A549 (cell line): ENCODE measurements around the gene COL5A2. TPM values are rescaled to one million over a fixed set of nuclear protein-coding genes. Genes with fewer than 3 reads are reported as not detected.

ENCODE experiments used
- ATAC-seq, 2 experiments: fragments of 200-7000 bp in 1 of 2; fragments of >200 bp in 1 of 2; cut with Nextera tagmentation in 1 of 2; cut with Tn5 transposase in 1 of 2; 3 replicates each; pipeline versions ENCODE4 v1.8.0 to v1.9.1; 2018 to 2020; ENCODE audit warnings: mild to moderate bottlenecking in 1 of 2, moderate library complexity in 1 of 2
- CTCF ChIA-PET: fragments of 300-600 bp; sonication (Branson Sonifier 250); formaldehyde crosslinking; extraction: SDS; loops from one replicate; lab custom pipeline; 2021; ENCODE audit warnings: antibody characterized with exemption, inconsistent platforms; lab: Yijun Ruan, JAX
- POLR2A ChIA-PET: fragments of 350-600 bp; formaldehyde crosslinking; extraction: SDS; loops from one replicate; lab custom pipeline; 2021; ENCODE audit warnings: antibody characterized with exemption, inconsistent platforms; lab: Yijun Ruan, JAX
- DNase-seq, 2 experiments: peaks; one replicate each; pipeline versions ENCODE4 v3.0.0 to v3.0.0-alpha.2; 2011 to 2016; ENCODE audit warnings: low read depth in 1 of 2, low spot score in 1 of 2
- FAIRE-seq: peaks from 2 replicates; lab custom pipeline; 2011; peaks lifted over from hg19 to GRCh38; lab: Jason Lieb, UNC
- H3K27ac ChIP-seq, 2 experiments: fragments of >200 bp; sonication (Bioruptor Twin); formaldehyde crosslinking; 3 replicates each; pipeline ENCODE4 v1.5.1; 2016 to 2017
- H3K4me1 ChIP-seq: fragments of >200 bp; sonication (Bioruptor Twin); formaldehyde crosslinking; 3 replicates; pipeline ENCODE4 v1.6.1; 2016
- H3K4me2 ChIP-seq: fragments of >200 bp; sonication (Bioruptor Twin); formaldehyde crosslinking; 3 replicates; pipeline ENCODE4 v1.6.1; 2016
- H3K4me3 ChIP-seq: fragments of >200 bp; sonication (Bioruptor Twin); formaldehyde crosslinking; 3 replicates; pipeline ENCODE4 v1.5.1; 2016
- H3K9me3 ChIP-seq: fragments of >200 bp; sonication (Bioruptor Twin); formaldehyde crosslinking; 3 replicates; pipeline ENCODE4 v1.6.1; 2016
- ATOH8 ChIP-seq: fragments of 250-450 bp; sonication (Bioruptor Pico); IDR thresholded peaks from 2 replicates; pipeline ENCODE4 v1.5.0; 2020; ENCODE audit warnings: low read depth, mild to moderate bottlenecking, moderate library complexity
- CBX2 ChIP-seq: fragments of 200-600 bp; sonication (generic); IDR thresholded peaks from 2 replicates; pipeline ENCODE4 v1.6.1; 2016; ENCODE audit warnings: low read depth, mild to moderate bottlenecking, borderline replicate concordance
- CEBPB ChIP-seq, 2 experiments: fragments of >200 bp in 1 of 2; sonication (Bioruptor Twin) in 1 of 2; formaldehyde crosslinking in 1 of 2; IDR thresholded peaks; 2 replicates each; pipeline ENCODE4 v1.6.1; 2012 to 2016
- CTCF ChIP-seq: fragments of >200 bp; sonication (Bioruptor Twin); formaldehyde crosslinking; IDR thresholded peaks from 3 replicates; pipeline ENCODE4 v1.5.1; 2016
- E2F6 ChIP-seq: IDR thresholded peaks from 2 replicates; pipeline ENCODE4 v1.6.1; 2012; ENCODE audit warnings: low read depth, borderline replicate concordance
- EHF ChIP-seq: fragments of 250-450 bp; sonication (Bioruptor Pico); IDR thresholded peaks from 2 replicates; pipeline ENCODE4 v1.5.0; 2020; ENCODE audit warnings: mild to moderate bottlenecking
- ELK1 ChIP-seq: fragments of 150-350 bp; IDR thresholded peaks from 2 replicates; pipeline ENCODE4 v1.6.1; 2014; ENCODE audit warnings: low read depth, mild to moderate bottlenecking, low read length
- ESRRA ChIP-seq: fragments of 150-350 bp; IDR thresholded peaks from 2 replicates; pipeline ENCODE4 v1.6.1; 2014; ENCODE audit warnings: mild to moderate bottlenecking, low read length, borderline replicate concordance
- FOSB ChIP-seq: fragments of 250-450 bp; sonication (Bioruptor Pico); IDR thresholded peaks from 2 replicates; pipeline ENCODE4 v1.5.0; 2020; ENCODE audit warnings: mild to moderate bottlenecking, moderate library complexity
- FOSL2 ChIP-seq, 2 experiments: fragments of 450-650 bp in 1 of 2; fragments of >200 bp in 1 of 2; sonication (Bioruptor Twin) in 1 of 2; formaldehyde crosslinking; IDR thresholded peaks; 2 replicates each; pipeline versions ENCODE4 v1.5.0 to v1.6.1; 2016 to 2020; ENCODE audit warnings: mild to moderate bottlenecking in 1 of 2, moderate library complexity in 1 of 2
- GATA3 ChIP-seq: IDR thresholded peaks from 2 replicates; pipeline ENCODE4 v1.6.1; 2012; ENCODE audit warnings: borderline replicate concordance
- HDAC2 ChIP-seq: fragments of 200-600 bp; sonication (generic); IDR thresholded peaks from 2 replicates; pipeline ENCODE4 v1.6.1; 2016
- HOXB13 ChIP-seq: fragments of 250-450 bp; sonication (Bioruptor Pico); IDR thresholded peaks from 2 replicates; pipeline ENCODE4 v1.5.0; 2020; ENCODE audit warnings: low read depth, mild to moderate bottlenecking, moderate library complexity
- KDM1A ChIP-seq: fragments of 200-600 bp; sonication (generic); IDR thresholded peaks from 2 replicates; pipeline ENCODE4 v1.6.1; 2016; ENCODE audit warnings: low read depth, mild to moderate bottlenecking
- KDM5A ChIP-seq: fragments of 200-600 bp; sonication (generic); IDR thresholded peaks from 2 replicates; pipeline ENCODE4 v1.6.1; 2016; ENCODE audit warnings: antibody characterized with exemption, mild to moderate bottlenecking
- MAFK ChIP-seq: fragments of 450-650 bp; IDR thresholded peaks from 2 replicates; pipeline ENCODE4 v1.6.1; 2014; ENCODE audit not compliant: partially characterized antibody
- NFE2L2 ChIP-seq: fragments of 150-350 bp; conservative IDR thresholded peaks from 2 replicates; pipeline ENCODE4 v1.6.1; 2014; ENCODE audit warnings: low read length
- PBX3 ChIP-seq: IDR thresholded peaks from 2 replicates; pipeline ENCODE4 v1.6.1; 2012
- POLR2AphosphoS2 ChIP-seq: conservative IDR thresholded peaks from 2 replicates; pipeline ENCODE4 v1.6.1; 2012; ENCODE audit warnings: low read length, improper control_type of control experiment, inconsistent platforms
- RAD21 ChIP-seq, 2 experiments: fragments of >200 bp in 1 of 2; sonication (Bioruptor Twin) in 1 of 2; formaldehyde crosslinking in 1 of 2; IDR thresholded peaks in 1 of 2; conservative IDR thresholded peaks in 1 of 2; 2 replicates in 1 of 2; 3 replicates in 1 of 2; pipeline ENCODE4 v1.6.1; 2012 to 2018; ENCODE audit warnings: inconsistent platforms in 1 of 2
- RARB ChIP-seq: fragments of 250-450 bp; sonication (Bioruptor Pico); IDR thresholded peaks from 2 replicates; pipeline ENCODE4 v1.8.0; 2021; ENCODE audit warnings: mild to moderate bottlenecking, moderate library complexity
- RNF2 ChIP-seq: fragments of 200-600 bp; sonication (generic); IDR thresholded peaks from 2 replicates; pipeline ENCODE4 v1.6.1; 2016; ENCODE audit warnings: low read depth, mild to moderate bottlenecking, antibody characterized with exemption, moderate library complexity, borderline replicate concordance
- USF2 ChIP-seq: fragments of 450-650 bp; IDR thresholded peaks from 2 replicates; pipeline ENCODE4 v1.6.1; 2014; ENCODE audit warnings: antibody characterized with exemption
- ZFP36 ChIP-seq: fragments of 450-650 bp; IDR thresholded peaks from 2 replicates; pipeline ENCODE4 v1.6.1; 2014; ENCODE audit warnings: borderline replicate concordance; ENCODE audit not compliant: partially characterized antibody
- ZSCAN20 ChIP-seq: fragments of 250-450 bp; sonication (Bioruptor Pico); IDR thresholded peaks from 2 replicates; pipeline ENCODE4 v1.8.0; 2022; ENCODE audit warnings: mild to moderate bottlenecking, moderate library complexity
- WGBS: methylation state at CpG from one replicate; pipeline ENCODE4 v1.1.6; 2017; ENCODE audit errors: missing lambda C conversion rate; 5-methylcytosine and 5-hydroxymethylcytosine counted together
- polyA plus RNA-seq, 4 experiments: library from polyadenylated mRNA; depleted of rRNA in 3 of 4; stranded (reverse); fragments of >200 nt; fragmentation: RNase III in 1 of 4; extraction: RNeasy Plus Mini Kit Qiagen cat#74134 plus additional on column Dnase treatment in 1 of 4; gene quantifications; 2 replicates in 3 of 4; 3 replicates in 1 of 4; pipeline ENCODE4 v1.2.3, GENCODE V29; 2011 to 2017
- TF ChIP-seq, protein P1 (sequence below): fragments of >200 bp; sonication (Bioruptor Twin); formaldehyde crosslinking; IDR thresholded peaks from 3 replicates; pipeline ENCODE4 v1.6.1; 2016

The COL5A2 gene
- polyA plus RNA-seq, 2 of the 4 experiments (the other 2 are of a cell fraction), result 152 to 215 TPM

- H3K4me1 ChIP-seq, result peaks cover 18% of the 10 kb centered on the region
- H3K4me3 ChIP-seq, result no peak overlapping the region
- CTCF ChIA-PET, result interaction anchor here (1.4 kb wide), 1 partner anchor 18 kb away, joined by 3 read pairs; no protein-coding TSS in a partner anchor
- FAIRE-seq (no peak), DNase-seq (peak; percentile 9 to 80), ATAC-seq (peak; percentile 83 to 88; a peak in 5 of 6 replicates)
- peak overlapping the region; percentile 40 to 61; a peak in 3 of 6 replicates for H3K27ac ChIP-seq
- TF ChIP-seq RAD21 (conservative IDR thresholded peaks at IDR 0.05 in 1 of 2, IDR thresholded peaks at IDR 0.05 in 1 of 2) (no peak), CBX2 (no peak), POLR2AphosphoS2 (no peak), PBX3 (no peak), E2F6 (no peak), MAFK (peak; percentile 69), FOSB (no peak), HOXB13 (CRISPR knock-in tag) (no peak), ZFP36 (no peak), ATOH8 (CRISPR knock-in tag) (no peak), CEBPB (IDR thresholded peaks at IDR 0.05) (no peak), CTCF (no peak), RARB (CRISPR knock-in tag) (no peak), USF2 (no peak), NFE2L2 (no peak), ESRRA (no peak), FOSL2 (IDR thresholded peaks at IDR 0.05) (no peak), FOSL2 (CRISPR knock-in tag; IDR thresholded peaks at IDR 0.05) (peak; percentile 56; the same call in 1 of the 2 replicates), KDM5A (no peak), HDAC2 (no peak), EHF (no peak), KDM1A (no peak), ZSCAN20 (CRISPR knock-in tag) (no peak), GATA3 (peak; percentile 78), RNF2 (no peak), ELK1 (no peak)
- TF ChIP-seq, protein P1, sequence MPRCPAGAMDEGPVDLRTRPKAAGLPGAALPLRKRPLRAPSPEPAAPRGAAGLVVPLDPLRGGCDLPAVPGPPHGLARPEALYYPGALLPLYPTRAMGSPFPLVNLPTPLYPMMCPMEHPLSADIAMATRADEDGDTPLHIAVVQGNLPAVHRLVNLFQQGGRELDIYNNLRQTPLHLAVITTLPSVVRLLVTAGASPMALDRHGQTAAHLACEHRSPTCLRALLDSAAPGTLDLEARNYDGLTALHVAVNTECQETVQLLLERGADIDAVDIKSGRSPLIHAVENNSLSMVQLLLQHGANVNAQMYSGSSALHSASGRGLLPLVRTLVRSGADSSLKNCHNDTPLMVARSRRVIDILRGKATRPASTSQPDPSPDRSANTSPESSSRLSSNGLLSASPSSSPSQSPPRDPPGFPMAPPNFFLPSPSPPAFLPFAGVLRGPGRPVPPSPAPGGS, result no peak
- 14% methylated on average over 1 of the region's 1 CpG for WGBS
- POLR2A ChIA-PET, result no interaction called here
- peak overlapping the region; percentile 22; the same call in 2 of the 3 replicates for H3K4me2 ChIP-seq
- no peaks in the 10 kb centered on the region for H3K9me3 ChIP-seq
Measured at GRCh38 chr2:189002079-189002478, 177.5 kb downstream of the COL5A2 start.
